Liver (tissue), 9 donors: Measurements from ENCODE around the gene AKT2. TPM values are rescaled to one million over a fixed set of nuclear protein-coding genes. Genes with fewer than 3 reads are reported as not detected.

Source experiments
- DNase-seq: peaks from one replicate; pipeline ENCODE4 v3.0.0-alpha.2; 2017; ENCODE audit warnings: low spot score
- H3K27ac ChIP-seq, 2 donors: one replicate each; pipeline ENCODE4 v1.7.0; 2013; ENCODE audit warnings: inconsistent platforms in 2 of 2, low read length in 2 of 2, control low read depth in 1 of 2, low read depth in 1 of 2, mild to moderate bottlenecking in 1 of 2
- H3K27me3 ChIP-seq, 4 donors: one replicate each; pipeline versions ENCODE4 v1.6.1 to v1.7.0; 2013; ENCODE audit warnings: low read length in 3 of 4, inconsistent platforms in 1 of 4, mild to moderate bottlenecking in 1 of 4, moderate library complexity in 1 of 4; ENCODE audit not compliant: control insufficient read depth in 4 of 4, insufficient read depth in 4 of 4
- H3K36me3 ChIP-seq, 4 donors: one replicate each; pipeline versions ENCODE4 v1.6.1 to v1.7.0; 2013; ENCODE audit warnings: low read length in 3 of 4, mild to moderate bottlenecking in 3 of 4, low read depth in 1 of 4, moderate library complexity in 1 of 4; ENCODE audit not compliant: control insufficient read depth in 4 of 4, insufficient read depth in 3 of 4
- H3K4me1 ChIP-seq, 4 donors: one replicate each; pipeline versions ENCODE4 v1.6.1 to v1.7.0; 2013; ENCODE audit warnings: low read length in 3 of 4, mild to moderate bottlenecking in 3 of 4, moderate library complexity in 1 of 4; ENCODE audit not compliant: control insufficient read depth in 4 of 4, insufficient read depth in 4 of 4
- H3K4me3 ChIP-seq, 3 donors: one replicate each; pipeline versions ENCODE4 v1.6.1 to v1.7.0; 2013; ENCODE audit warnings: low read length in 3 of 3, control low read depth in 1 of 3, low read depth in 1 of 3, mild to moderate bottlenecking in 1 of 3
- H3K9ac ChIP-seq, 2 donors: one replicate each; pipeline ENCODE4 v1.7.0; 2013; ENCODE audit warnings: low read length in 2 of 2, mild to moderate bottlenecking in 2 of 2, moderate library complexity in 2 of 2, control low read depth in 1 of 2, low read depth in 1 of 2
- H3K9me3 ChIP-seq, 4 donors: one replicate each; pipeline versions ENCODE4 v1.6.1 to v1.7.0; 2013; ENCODE audit warnings: low read length in 3 of 4; ENCODE audit not compliant: control insufficient read depth in 4 of 4
- ATF3 ChIP-seq: IDR thresholded peaks from 2 replicates; pipeline ENCODE4 v1.6.1; 2016; ENCODE audit warnings: antibody characterized with exemption
- CTCF ChIP-seq: fragments of 150-350 bp; IDR thresholded peaks from 2 replicates; pipeline ENCODE4 v1.5.1; 2017; ENCODE audit warnings: improper control_type of control experiment, low read depth, low read length; ENCODE audit not compliant: missing input control
- EGR1 ChIP-seq, 2 donors: IDR thresholded peaks; 2 replicates each; pipeline ENCODE4 v1.6.1; 2016 to 2018; ENCODE audit warnings: antibody characterized with exemption in 2 of 2, low read depth in 2 of 2
- FOXA1 ChIP-seq: IDR thresholded peaks from 2 replicates; pipeline ENCODE4 v1.6.1; 2016; ENCODE audit warnings: antibody characterized with exemption
- FOXA2 ChIP-seq: IDR thresholded peaks from 2 replicates; pipeline ENCODE4 v1.6.1; 2016; ENCODE audit warnings: antibody characterized with exemption
- GABPA ChIP-seq, 2 donors: IDR thresholded peaks in 1 of 2; conservative IDR thresholded peaks in 1 of 2; 2 replicates each; pipeline ENCODE4 v1.6.1; 2016; ENCODE audit warnings: antibody characterized with exemption in 2 of 2, mild to moderate bottlenecking in 1 of 2, moderate library complexity in 1 of 2
- HNF4A ChIP-seq, 2 donors: conservative IDR thresholded peaks; 2 replicates each; pipeline ENCODE4 v1.6.1; 2016; ENCODE audit warnings: antibody characterized with exemption in 2 of 2, mild to moderate bottlenecking in 2 of 2
- HNF4G ChIP-seq: IDR thresholded peaks from 2 replicates; pipeline ENCODE4 v1.6.1; 2016; ENCODE audit warnings: antibody characterized with exemption
- JUND ChIP-seq, 2 donors: IDR thresholded peaks; 2 replicates each; pipeline ENCODE4 v1.6.1; 2016; ENCODE audit warnings: antibody characterized with exemption in 2 of 2
- NR2F2 ChIP-seq: IDR thresholded peaks from 2 replicates; pipeline ENCODE4 v1.6.1; 2016; ENCODE audit warnings: antibody characterized with exemption
- RAD21 ChIP-seq, 2 donors: IDR thresholded peaks; 2 replicates each; pipeline ENCODE4 v1.6.1; 2016; ENCODE audit warnings: antibody characterized with exemption in 2 of 2, mild to moderate bottlenecking in 2 of 2
- REST ChIP-seq: IDR thresholded peaks from 2 replicates; pipeline ENCODE4 v1.6.1; 2016; ENCODE audit warnings: antibody characterized with exemption, mild to moderate bottlenecking
- RXRA ChIP-seq, 2 donors: IDR thresholded peaks; 2 replicates each; pipeline ENCODE4 v1.6.1; 2017 to 2018; ENCODE audit warnings: antibody characterized with exemption in 2 of 2, mild to moderate bottlenecking in 1 of 2
- SP1 ChIP-seq: IDR thresholded peaks from 2 replicates; pipeline ENCODE4 v1.6.1; 2018; ENCODE audit warnings: antibody characterized with exemption, mild to moderate bottlenecking
- TAF1 ChIP-seq: conservative IDR thresholded peaks from 2 replicates; pipeline ENCODE4 v1.6.1; 2016; ENCODE audit warnings: antibody characterized with exemption, mild to moderate bottlenecking
- YY1 ChIP-seq: IDR thresholded peaks from 2 replicates; pipeline ENCODE4 v1.6.1; 2016; ENCODE audit warnings: antibody characterized with exemption, mild to moderate bottlenecking
- WGBS: extraction: QIAGEN DNeasy Blood & Tissue Kit; methylation state at CpG from one replicate; pipeline ENCODE4 v1.1.7; 2013; 5-methylcytosine and 5-hydroxymethylcytosine counted together
- polyA plus RNA-seq, 2 donors: library from polyadenylated mRNA; stranded (reverse) in 1 of 2; unstranded in 1 of 2; fragments of 200-250 nt in 1 of 2; fragments of >200 nt in 1 of 2; fragmentation: Nextera tagmentation in 1 of 2; extraction: Ambion mirVana in 1 of 2; gene quantifications; one replicate each; pipeline versions ENCODE4 v1.2.1 to v1.2.3, GENCODE V29; 2013 to 2015
- total RNA-seq, 2 donors: library from RNA; depleted of rRNA; stranded (reverse); fragments of >200 nt; gene quantifications; one replicate each; pipeline ENCODE4 v1.2.3, GENCODE V29; 2014
- TF ChIP-seq, protein P1 (sequence below): IDR thresholded peaks from 2 replicates; pipeline ENCODE4 v1.6.1; 2016; ENCODE audit warnings: antibody characterized with exemption
- TF ChIP-seq, protein P2 (sequence below): IDR thresholded peaks from 2 replicates; pipeline ENCODE4 v1.6.1; 2016; ENCODE audit warnings: antibody characterized with exemption
- donor health status: healthy.
- donor health status: healthy.
- donor health status: healthy.
- donor health status: healthy.
- donor health status: healthy.

The AKT2 gene
- total and polyA plus RNA-seq, 4 donors: 23.2 to 110 (median 60.4) TPM

GRCh38 chr19:40266119-40266518 lies 19.0 kb downstream of the AKT2 start:
- H3K27ac ChIP-seq: no peak overlapping the region

GRCh38 chr19:40265763-40266099 lies 19.4 kb downstream of the AKT2 start:
- no peak for DNase-seq
- Histone ChIP-seq H3K36me3 (peaks cover 1 to 25% (median 16%) of the 10 kb centered on the region in 4 donors), H3K27ac (no peak overlapping the region), H3K27me3 (no peaks in the 10 kb centered on the region), H3K9me3 (no peaks in the 10 kb centered on the region), H3K4me1 (peaks cover 0 to 32% (median 5%) of the 10 kb centered on the region in 4 donors), H3K9ac (no peak overlapping the region), H3K4me3 (no peak overlapping the region)
- WGBS: 97% methylated on average over 6 of the region's 6 CpGs
- TF ChIP-seq RAD21 (IDR thresholded peaks at IDR 0.05): no peak
- TF ChIP-seq YY1: no peak
- TF ChIP-seq, protein P1, sequence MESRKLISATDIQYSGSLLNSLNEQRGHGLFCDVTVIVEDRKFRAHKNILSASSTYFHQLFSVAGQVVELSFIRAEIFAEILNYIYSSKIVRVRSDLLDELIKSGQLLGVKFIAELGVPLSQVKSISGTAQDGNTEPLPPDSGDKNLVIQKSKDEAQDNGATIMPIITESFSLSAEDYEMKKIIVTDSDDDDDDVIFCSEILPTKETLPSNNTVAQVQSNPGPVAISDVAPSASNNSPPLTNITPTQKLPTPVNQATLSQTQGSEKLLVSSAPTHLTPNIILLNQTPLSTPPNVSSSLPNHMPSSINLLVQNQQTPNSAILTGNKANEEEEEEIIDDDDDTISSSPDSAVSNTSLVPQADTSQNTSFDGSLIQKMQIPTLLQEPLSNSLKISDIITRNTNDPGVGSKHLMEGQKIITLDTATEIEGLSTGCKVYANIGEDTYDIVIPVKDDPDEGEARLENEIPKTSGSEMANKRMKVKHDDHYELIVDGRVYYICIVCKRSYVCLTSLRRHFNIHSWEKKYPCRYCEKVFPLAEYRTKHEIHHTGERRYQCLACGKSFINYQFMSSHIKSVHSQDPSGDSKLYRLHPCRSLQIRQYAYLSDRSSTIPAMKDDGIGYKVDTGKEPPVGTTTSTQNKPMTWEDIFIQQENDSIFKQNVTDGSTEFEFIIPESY: no peak
- TF ChIP-seq REST: no peak
- TF ChIP-seq ATF3: no peak
- TF ChIP-seq FOXA1: no peak
- TF ChIP-seq HNF4G: no peak
- TF ChIP-seq, protein P2, sequence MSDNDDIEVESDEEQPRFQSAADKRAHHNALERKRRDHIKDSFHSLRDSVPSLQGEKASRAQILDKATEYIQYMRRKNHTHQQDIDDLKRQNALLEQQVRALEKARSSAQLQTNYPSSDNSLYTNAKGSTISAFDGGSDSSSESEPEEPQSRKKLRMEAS: no peak
- no peak for TF ChIP-seq TAF1
- no peak for TF ChIP-seq CTCF
- no peak for TF ChIP-seq EGR1 (IDR thresholded peaks at IDR 0.05; ENCODE audit: low read depth in 2 of 2)
- TF ChIP-seq JUND (IDR thresholded peaks at IDR 0.05): no peak
- no peak for TF ChIP-seq HNF4A (conservative IDR thresholded peaks at IDR 0.05)
- no peak for TF ChIP-seq FOXA2
- no peak for TF ChIP-seq NR2F2
- TF ChIP-seq GABPA (IDR thresholded peaks at IDR 0.05 in 1 of 2, conservative IDR thresholded peaks at IDR 0.05 in 1 of 2): no peak
- TF ChIP-seq RXRA (IDR thresholded peaks at IDR 0.05): no peak
- no peak for TF ChIP-seq SP1

More at GRCh38 chr19:40266119-40266518, 19.0 kb downstream of the AKT2 start:
- Histone ChIP-seq H3K4me3 (no peak overlapping the region), H3K36me3 (peaks cover 1 to 25% (median 16%) of the 10 kb centered on the region in 4 donors), H3K27me3 (no peaks in the 10 kb centered on the region), H3K9ac (no peak overlapping the region), H3K9me3 (no peaks in the 10 kb centered on the region), H3K4me1 (peaks cover 0 to 32% (median 5%) of the 10 kb centered on the region in 4 donors)
- TF ChIP-seq EGR1 (IDR thresholded peaks at IDR 0.05; ENCODE audit: low read depth in 2 of 2) (no peak), JUND (IDR thresholded peaks at IDR 0.05) (no peak), HNF4A (conservative IDR thresholded peaks at IDR 0.05) (peak in 1 of 2 donors; percentile 6), FOXA1 (no peak)
- WGBS: 66% methylated on average over 17 of the region's 17 CpGs
- DNase-seq: no peak
